Measurements from ENCODE around the gene ARGFX. TPM values are rescaled to one million over a fixed set of nuclear protein-coding genes. Genes with fewer than 3 reads are reported as not detected.

ARGFX gene
- total RNA-seq, result not detected in 2 replicates

GRCh38 chr3:121567649-121568048, at the start of gene ARGFX:
Gene ARGFX (plus strand): TSS chr3:121567949. CDS start chr3:121570714, 2,765 bp downstream.

GRCh38 chr3:121545574-121546455, 21.9 kb upstream of the ARGFX start, which contains the start of gene POLQ:
Gene POLQ (minus strand): TSS chr3:121545988. CDS start chr3:121545877, 111 bp downstream.

GRCh38 chr3:121592856-121593702, 25.3 kb downstream of the ARGFX start, which contains the start of gene FBXO40:
Gene FBXO40 (plus strand): TSS chr3:121593379. CDS start chr3:121620576, 27,197 bp downstream.

Other genes starting within 250 kb of the ARGFX start
- gene POLQ, start 22.0 kb upstream of the ARGFX start, total RNA-seq, result 0.09 and 0.23 TPM in 2 replicates
- gene FBXO40, start 25.4 kb downstream of the ARGFX start, total RNA-seq, result not detected in 2 replicates
- 0.09 and 3.6 TPM in 2 replicates for gene HCLS1, start 93.0 kb downstream of the ARGFX start, total RNA-seq
- gene GOLGB1, start 181.8 kb downstream of the ARGFX start, total RNA-seq, result 21.5 and 34.5 TPM in 2 replicates